ENCODE measurements around the gene UCMA. TPM values are rescaled to one million over a fixed set of nuclear protein-coding genes. Genes with fewer than 3 reads are reported as not detected.

The UCMA gene
- total RNA-seq, 1 experiment from 2014 or later = not detected

- no peak overlapping the region for H3K4me2 ChIP-seq (ENCODE audit: low read length)
- H3K79me2 ChIP-seq (ENCODE audit: insufficient read depth, low read length) = no peaks in the 10 kb centered on the region
- no peaks in the 10 kb centered on the region for H3K27me3 ChIP-seq (ENCODE audit: insufficient read depth, low read length)
- BruUV-seq (replicated peaks) = no TSS peak
- intact Hi-C loops (cut with micrococcal nuclease) = no loop called here
- TF ChIP-seq RAD21 (IDR thresholded peaks at IDR 0.05; ENCODE audit: low read depth) (no peak), SRF (IDR thresholded peaks at IDR 0.05; ENCODE audit: low read depth) (no peak), EZH2phosphoT487 (IDR thresholded peaks at IDR 0.05; ENCODE audit: borderline replicate concordance) (no peak), TCF7L2 (IDR thresholded peaks at IDR 0.05; ENCODE audit: borderline replicate concordance, extremely low read depth, insufficient read depth, insufficient read length) (no peak), EZH2 (IDR thresholded peaks at IDR 0.05) (no peak), CEBPB (IDR thresholded peaks at IDR 0.05; ENCODE audit: low read depth) (no peak), ZFX (IDR thresholded peaks at IDR 0.05) (no peak), YY1 (IDR thresholded peaks at IDR 0.05; ENCODE audit: extremely low read depth, insufficient replicate concordance, low read depth, low read length) (no peak), CTCF (IDR thresholded peaks at IDR 0.05 in 2 of 3, conservative IDR thresholded peaks at IDR 0.05 in 1 of 3; ENCODE audit: borderline replicate concordance in 1 of 3, insufficient read depth in 1 of 3, low read depth in 2 of 3, low read length in 2 of 3) (no peak), SIN3A (IDR thresholded peaks at IDR 0.05; ENCODE audit: low read depth) (no peak), JUND (IDR thresholded peaks at IDR 0.05) (no peak), SP1 (IDR thresholded peaks at IDR 0.05; ENCODE audit: low read depth) (no peak), CBX3 (IDR thresholded peaks at IDR 0.05; ENCODE audit: low read depth) (no peak), MAX (IDR thresholded peaks at IDR 0.05) (no peak), REST (IDR thresholded peaks at IDR 0.05; ENCODE audit: low read depth) (no peak), ELF1 (IDR thresholded peaks at IDR 0.05; ENCODE audit: borderline replicate concordance, low read depth) (no peak)
- H3K4me1 ChIP-seq (ENCODE audit: control insufficient read depth in 1 of 2, insufficient read depth in 2 of 2, low read length in 2 of 2) = no peaks in the 10 kb centered on the region
- no peak overlapping the region for H3K4me3 ChIP-seq (replicated peaks in 1 of 2; ENCODE audit: low read depth in 1 of 2, low read length in 2 of 2)
- RAD21 ChIA-PET (ENCODE audit: low non-redundant PET in 1 of 2, low total read pairs in 2 of 2, uncharacterized antibody in 2 of 2, unreplicated experiment in 2 of 2) = no interaction called here
- no peak for DNase-seq (ENCODE audit: low read depth, low spot score)
- no peak for ATAC-seq
- H3K27ac ChIP-seq (ENCODE audit: low read depth, low read length) = no peak overlapping the region
- POLR2A ChIA-PET = no interaction called here
- no peaks in the 10 kb centered on the region for H3K36me3 ChIP-seq (ENCODE audit: control insufficient read depth in 1 of 2, insufficient read depth in 2 of 2, low read length in 2 of 2)
- no peak overlapping the region for H3K9ac ChIP-seq (ENCODE audit: low read length)
- no peaks in the 10 kb centered on the region for H3K9me2 ChIP-seq (ENCODE audit: insufficient read depth)
- CTCF ChIA-PET = interaction anchor here (1.8 kb wide), 1 partner anchor 21 kb away, joined by 6 read pairs; no protein-coding TSS in a partner anchor
- H2AFZ ChIP-seq (ENCODE audit: low read depth, low read length, poor library complexity, severe bottlenecking) = no peak overlapping the region
- H4K20me1 ChIP-seq (ENCODE audit: insufficient read depth) = no peaks in the 10 kb centered on the region
- H3K9me3 ChIP-seq (ENCODE audit: control insufficient read depth in 1 of 2, insufficient read depth in 1 of 2, low read depth in 1 of 2, low read length in 2 of 2) = no peaks in the 10 kb centered on the region
Observed at GRCh38 chr10:13227031-13227430, 7.1 kb downstream of the UCMA start.

Data from HCT116 (cell line).